Mucosa of descending colon (tissue), 3 donors: ENCODE data around the gene C18orf54. TPM values are rescaled to one million over a fixed set of nuclear protein-coding genes. Genes with fewer than 3 reads are reported as not detected.
"Not testable (repeated sequence)": the region's sequence is repeated elsewhere in the genome, so short reads cannot be mapped to it uniquely, and the experiment has no call there.

Source experiments
- ATAC-seq: fragments of 200-7000 bp; cut with Tn5 transposase; one replicate; pipeline ENCODE4 v1.9.1; 2020; ENCODE audit warnings: mild to moderate bottlenecking, moderate library complexity
- DNase-seq, 3 donors: peaks; one replicate each; pipeline ENCODE4 v3.0.0-alpha.2; 2020
- H3K36me3 ChIP-seq: fragments of 200-600 bp; one replicate; pipeline ENCODE4 v1.8.0; 2021; ENCODE audit warnings: low read depth, mild to moderate bottlenecking
- H3K4me1 ChIP-seq: fragments of 200-600 bp; one replicate; pipeline ENCODE4 v1.8.0; 2021; ENCODE audit warnings: low read depth, mild to moderate bottlenecking
- H3K4me3 ChIP-seq: fragments of 200-600 bp; one replicate; pipeline ENCODE4 v1.8.0; 2021; ENCODE audit warnings: mild to moderate bottlenecking
- H3K9me3 ChIP-seq: fragments of 200-600 bp; one replicate; pipeline ENCODE4 v1.8.0; 2021; ENCODE audit warnings: mild to moderate bottlenecking
- intact Hi-C, 2 donors: fragments of 100-400 bp; cut with DNase I in 1 of 2; cut with micrococcal nuclease in 1 of 2; formaldehyde crosslinking; loops; one replicate each; pipeline versions ENCODE4 v1.11.0 to v1.11.1; 2022; cut with DNase I, micrococcal nuclease
- long read RNA-seq, 2 donors: library from polyadenylated mRNA; unstranded; transcript quantifications; one replicate each; pipeline ENCODE4 v2.0.0, GENCODE V29; 2019 to 2021
- total RNA-seq, 3 donors: library from RNA; stranded (reverse); fragmentation: NEBNext Ultra II Directional in 2 of 3; extraction: Animal tissue kit (Norgen Biotek cat#: 25700) in 2 of 3; gene quantifications; one replicate each; pipeline versions ENCODE4 v1.2.1 to v1.2.4, GENCODE V29; 2021 to 2023
- TF ChIP-seq, protein P1 (sequence below): fragments of 200-600 bp; IDR thresholded peaks from one replicate; pipeline ENCODE4 v1.8.0; 2022; ENCODE audit warnings: antibody characterized with exemption, mild to moderate bottlenecking
- donor health status: DM: no; HTN: no; CAD: no; lungs with moderate emphysema.
- donor health status: DM: no; HTN: no; CAD: no.
- donor health status: DM: no; HTN: yes; CAD: no.

Gene C18orf54
- 1 to 10 TPM; 2.1 to 3.7 (median 3.1) TPM for total RNA-seq
- long read RNA-seq, donor 1, full-length matches to known transcripts = 1 of 1 reads
- long read RNA-seq, donor 1, partial matches to known transcripts = 0 of 1 reads
- long read RNA-seq, donor 1, other reads (novel, unspliced or antisense) = 0 of 1 reads
- long read RNA-seq, donor 2 = 0 reads

DNA sequence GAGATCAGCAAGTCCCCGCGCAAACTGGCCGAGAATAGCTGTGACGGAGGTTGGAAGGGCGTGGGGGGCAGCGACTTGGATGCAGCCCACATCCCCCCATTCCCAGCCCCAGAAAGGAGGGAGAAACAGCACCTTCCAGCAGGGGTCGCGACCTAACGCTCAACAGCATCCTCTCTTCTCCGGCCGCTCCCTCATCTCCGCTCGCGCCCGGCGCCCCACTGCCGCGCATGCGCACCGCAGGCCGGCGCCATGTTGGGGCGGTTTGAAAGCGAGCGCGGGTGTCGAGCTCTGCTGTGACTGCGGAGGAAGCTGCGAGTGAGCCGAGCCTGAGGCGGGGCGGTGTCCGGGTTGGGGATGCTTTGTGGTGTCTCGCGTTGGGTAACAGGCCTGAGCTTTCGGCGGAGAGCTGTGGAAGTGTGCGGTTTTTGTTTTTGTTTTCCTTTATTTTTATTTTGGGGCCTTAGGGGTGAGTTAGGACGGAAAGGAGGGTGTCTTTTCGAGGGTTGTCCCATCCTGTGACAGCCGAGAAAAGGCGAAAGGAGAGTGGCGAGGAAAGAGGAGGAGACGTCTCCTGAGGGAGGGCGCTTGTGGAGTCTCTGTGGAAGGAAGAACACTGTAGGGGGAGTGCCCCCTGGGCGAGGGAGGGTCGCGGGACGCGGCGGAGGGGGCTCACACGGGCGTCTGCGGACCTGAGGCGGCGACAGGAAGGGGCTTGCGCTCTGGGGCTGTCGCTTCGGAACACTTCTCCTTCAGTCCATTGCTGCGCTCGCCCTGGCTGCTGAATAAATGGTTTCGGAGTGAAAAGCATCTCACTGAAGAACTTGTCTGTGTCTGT, at the start of gene C18orf54, which contains the start of gene STARD6:
Gene C18orf54 (plus strand): TSS at position 247 of the 835 bp plus-strand sequence. CDS start 2,667 bp downstream, outside the sequence.
Gene STARD6 (minus strand): TSS at position 199 of the 835 bp plus-strand sequence. CDS start 3,285 bp downstream, outside the sequence.
- Histone ChIP-seq H3K9me3 (no peaks in the 10 kb centered on the region), H3K4me1 (no peaks in the 10 kb centered on the region), H3K4me3 (peak within 1 kb of the TSS; percentile 54), H3K36me3 (no peaks in the 10 kb centered on the region)
- intact Hi-C loops = no loop called here
- TF ChIP-seq, protein P1, sequence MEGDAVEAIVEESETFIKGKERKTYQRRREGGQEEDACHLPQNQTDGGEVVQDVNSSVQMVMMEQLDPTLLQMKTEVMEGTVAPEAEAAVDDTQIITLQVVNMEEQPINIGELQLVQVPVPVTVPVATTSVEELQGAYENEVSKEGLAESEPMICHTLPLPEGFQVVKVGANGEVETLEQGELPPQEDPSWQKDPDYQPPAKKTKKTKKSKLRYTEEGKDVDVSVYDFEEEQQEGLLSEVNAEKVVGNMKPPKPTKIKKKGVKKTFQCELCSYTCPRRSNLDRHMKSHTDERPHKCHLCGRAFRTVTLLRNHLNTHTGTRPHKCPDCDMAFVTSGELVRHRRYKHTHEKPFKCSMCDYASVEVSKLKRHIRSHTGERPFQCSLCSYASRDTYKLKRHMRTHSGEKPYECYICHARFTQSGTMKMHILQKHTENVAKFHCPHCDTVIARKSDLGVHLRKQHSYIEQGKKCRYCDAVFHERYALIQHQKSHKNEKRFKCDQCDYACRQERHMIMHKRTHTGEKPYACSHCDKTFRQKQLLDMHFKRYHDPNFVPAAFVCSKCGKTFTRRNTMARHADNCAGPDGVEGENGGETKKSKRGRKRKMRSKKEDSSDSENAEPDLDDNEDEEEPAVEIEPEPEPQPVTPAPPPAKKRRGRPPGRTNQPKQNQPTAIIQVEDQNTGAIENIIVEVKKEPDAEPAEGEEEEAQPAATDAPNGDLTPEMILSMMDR = peak; percentile 36
- DNase-seq (peak; percentile 87 to 92 (median 92)), ATAC-seq (peak; percentile 100)

DNA sequence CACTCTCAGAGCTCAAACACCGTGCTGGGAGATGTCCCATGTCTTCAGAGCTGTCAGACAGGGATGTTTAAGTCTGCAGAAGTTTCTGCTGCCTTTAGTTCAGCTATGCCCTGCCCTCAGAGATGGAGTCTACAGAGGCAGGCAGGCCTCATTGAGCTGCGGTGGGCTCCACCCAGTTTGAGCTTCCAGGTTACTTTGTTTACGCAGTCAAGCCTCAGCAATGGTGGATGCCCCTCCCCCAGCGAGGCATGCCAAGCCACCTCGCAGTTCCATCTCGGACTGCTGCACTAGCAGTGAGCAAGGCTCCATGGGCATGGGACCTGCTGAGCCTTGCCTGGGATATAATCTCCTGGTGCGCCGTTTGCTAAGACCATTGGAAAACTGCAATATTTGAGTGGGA, 48.1 kb upstream of the C18orf54 start:
- H3K4me1 ChIP-seq, DNase-seq, H3K4me3 ChIP-seq, intact Hi-C loops, ATAC-seq, H3K9me3 ChIP-seq, H3K36me3 ChIP-seq: not testable (repeated sequence)

DNA sequence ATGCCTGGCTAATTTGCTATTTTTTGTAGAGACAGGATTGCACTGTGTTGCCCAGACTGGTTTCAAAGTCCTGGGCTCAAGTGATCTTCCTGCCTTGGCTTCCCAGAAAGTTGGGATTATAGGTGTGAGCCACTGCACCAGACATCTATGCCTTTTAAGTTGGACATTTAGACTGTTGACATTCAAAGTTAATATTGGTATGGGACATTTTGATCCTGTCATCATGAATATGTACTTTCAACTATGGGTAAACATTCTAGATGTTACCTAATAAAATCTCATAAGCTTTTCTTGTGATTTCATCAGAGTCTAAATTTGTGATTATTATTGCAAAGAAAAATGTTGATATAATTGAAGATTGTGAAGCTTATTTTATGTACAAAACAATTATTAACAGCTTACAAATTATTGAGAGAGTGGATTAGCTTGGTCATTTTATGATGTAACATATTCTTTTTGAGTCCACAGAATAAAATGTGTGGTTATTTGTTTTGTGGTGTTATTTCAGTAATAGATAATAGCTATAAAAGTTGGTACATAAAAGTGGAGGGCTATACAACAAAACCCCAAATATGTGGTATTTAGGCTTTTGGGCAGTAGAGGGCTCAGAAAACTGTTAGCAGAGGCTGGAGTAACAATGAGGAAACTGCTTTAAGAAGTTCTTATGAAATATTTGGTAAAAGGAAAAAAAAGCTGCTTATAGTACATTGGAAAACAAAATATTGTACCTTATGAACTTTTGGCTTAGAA, 41.5 kb upstream of the C18orf54 start:
- intact Hi-C loops = no loop called here
- Histone ChIP-seq H3K36me3 (no peaks in the 10 kb centered on the region), H3K9me3 (no peaks in the 10 kb centered on the region), H3K4me3 (no peak overlapping the region), H3K4me1 (no peaks in the 10 kb centered on the region)
- ATAC-seq (no peak), DNase-seq (no peak)
- TF ChIP-seq, protein P1 = no peak

DNA sequence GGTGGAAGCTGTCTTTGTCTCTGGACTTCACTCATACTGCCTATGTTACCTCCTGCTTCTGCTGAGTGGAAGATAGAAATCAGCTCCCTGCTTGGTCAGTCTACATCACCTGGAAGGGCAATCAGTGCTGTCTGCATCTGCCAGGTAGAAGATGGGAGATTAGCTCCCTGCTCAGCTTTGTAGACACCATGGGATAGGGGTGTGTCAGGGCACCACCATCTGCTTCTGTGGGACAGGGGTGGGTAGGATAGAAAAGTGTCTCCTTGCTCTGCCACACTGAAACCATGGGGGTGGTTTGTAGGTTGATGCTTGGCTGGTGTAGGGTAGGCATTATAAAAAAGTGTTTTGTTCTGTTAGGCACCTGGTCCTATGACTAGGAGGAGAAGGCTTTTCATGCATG, 34.1 kb upstream of the C18orf54 start:
- TF ChIP-seq, protein P1 = no peak
- H3K9me3 ChIP-seq = no peaks in the 10 kb centered on the region
- H3K36me3 ChIP-seq = no peaks in the 10 kb centered on the region
- H3K4me1 ChIP-seq = no peaks in the 10 kb centered on the region
- H3K4me3 ChIP-seq = no peak overlapping the region
- ATAC-seq (no peak), DNase-seq (no peak)
- intact Hi-C loops = no loop called here

DNA sequence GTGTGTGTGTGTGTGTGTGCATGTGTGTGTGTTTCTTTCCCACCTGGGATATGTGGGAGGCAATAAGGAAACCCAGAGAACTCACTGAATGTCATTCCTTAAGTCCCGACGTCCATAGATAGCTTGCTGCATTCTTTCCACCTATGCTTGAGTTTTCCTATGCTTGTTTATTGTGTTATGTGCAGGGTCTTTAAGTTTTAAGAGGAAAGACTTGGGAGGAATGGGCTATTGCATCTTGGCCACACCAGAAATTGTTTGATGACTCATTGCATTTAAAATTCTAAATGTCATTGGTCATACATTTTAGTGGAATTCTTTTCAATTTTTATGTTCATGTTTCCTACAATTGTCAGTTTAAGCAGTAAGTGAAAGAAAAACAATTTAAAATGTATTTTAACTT, 33.7 kb upstream of the C18orf54 start:
- ATAC-seq = no peak
- no peaks in the 10 kb centered on the region for H3K36me3 ChIP-seq
- TF ChIP-seq, protein P1 = no peak
- no peak overlapping the region for H3K4me3 ChIP-seq
- no peaks in the 10 kb centered on the region for H3K9me3 ChIP-seq
- no peak for DNase-seq
- intact Hi-C loops = no loop called here
- no peaks in the 10 kb centered on the region for H3K4me1 ChIP-seq
